ENCODE data around the gene OR6C70. TPM values are rescaled to one million over a fixed set of nuclear protein-coding genes. Genes with fewer than 3 reads are reported as not detected.
"Not testable (repeated sequence)": the region's sequence is repeated elsewhere in the genome, so short reads cannot be mapped to it uniquely, and the experiment has no call there.

Gene OR6C70
- polyA plus RNA-seq, 3 donors, result not detected

GRCh38 chr12:55445357-55445756 is 24.6 kb downstream of the OR6C70 start:
- no peak for TF ChIP-seq CTCF (IDR thresholded peaks at IDR 0.05)
- DNase-seq, result no peak
- peaks cover 2 to 3% (median 2%) of the 10 kb centered on the region in 3 donors for H3K27me3 Mint-ChIP-seq (ENCODE audit: low read depth in 3 of 3)
- intact Hi-C loops (cut with micrococcal nuclease), result no loop called here
- H3K4me3 Mint-ChIP-seq, result no peak overlapping the region
- no peaks in the 10 kb centered on the region for H3K36me3 Mint-ChIP-seq
- WGBS (ENCODE audit: insufficient coverage), result no CpG with 5 or more reads among the region's 1 CpG
- no peak overlapping the region for H3K4me3 ChIP-seq (replicated peaks in 1 of 3; ENCODE audit: low read depth in 2 of 3, low read length in 3 of 3)
- H3K9ac ChIP-seq (ENCODE audit: insufficient read depth, low read length, poor library complexity, severe bottlenecking), result no peak overlapping the region
- H3K4me2 ChIP-seq (replicated peaks; ENCODE audit: extremely low read depth, low read length, poor library complexity, severe bottlenecking), result no peak overlapping the region
- peaks cover 6 to 10% of the 10 kb centered on the region in 2 donors for H3K9me3 ChIP-seq (replicated peaks in 1 of 2; ENCODE audit: control insufficient read depth in 1 of 2, insufficient read depth in 1 of 2, low read length in 2 of 2)
- no peaks in the 10 kb centered on the region for H4K20me1 ChIP-seq (ENCODE audit: insufficient read depth, low read length)
- no peaks in the 10 kb centered on the region for H3K27me3 ChIP-seq (ENCODE audit: control insufficient read depth in 2 of 2, insufficient read depth in 2 of 2, low read length in 2 of 2)
- peaks cover 25% of the 10 kb centered on the region for H3K4me1 Mint-ChIP-seq
- H3K79me2 ChIP-seq (ENCODE audit: insufficient read depth, low read length), result no peaks in the 10 kb centered on the region
- H3K27ac ChIP-seq (ENCODE audit: low read depth in 1 of 2, low read length in 2 of 2), result no peak overlapping the region
- H3K27ac Mint-ChIP-seq, result no peak overlapping the region
- no peak overlapping the region for H2AFZ ChIP-seq (ENCODE audit: insufficient read depth, low read depth, low read length, poor library complexity, severe bottlenecking)
- H3K4me1 ChIP-seq (ENCODE audit: control insufficient read depth in 1 of 2, insufficient read depth in 2 of 2, low read length in 2 of 2), result peaks cover 15 to 16% of the 10 kb centered on the region in 2 donors
- H3K9me3 Mint-ChIP-seq, result peaks cover 6 to 23% (median 12%) of the 10 kb centered on the region in 7 donors
- H3K36me3 ChIP-seq (replicated peaks in 1 of 2; ENCODE audit: control insufficient read depth in 1 of 2, insufficient read depth in 2 of 2, low read length in 2 of 2), result no peaks in the 10 kb centered on the region

GRCh38 chr12:55443776-55444175 is 26.2 kb downstream of the OR6C70 start, which contains the start of gene OR6C2:
Gene OR6C2 (plus strand): TSS chr12:55444076. CDS start chr12:55452214, 8,138 bp downstream.
- H2AFZ ChIP-seq (ENCODE audit: insufficient read depth, low read depth, low read length, poor library complexity, severe bottlenecking), result no peak within 1 kb of the TSS
- H3K27me3 ChIP-seq (ENCODE audit: control insufficient read depth in 2 of 2, insufficient read depth in 2 of 2, low read length in 2 of 2), result no peaks in the 10 kb centered on the region
- Mint-ChIP-seq H3K9me3 (peaks cover 11 to 24% (median 17%) of the 10 kb centered on the region in 7 donors), H3K4me3 (no peak within 1 kb of the TSS), H3K36me3 (no peaks in the 10 kb centered on the region), H3K27me3 (ENCODE audit: low read depth in 3 of 3) (peaks cover 3 to 5% (median 4%) of the 10 kb centered on the region in 3 donors), H3K4me1 (peaks cover 25% of the 10 kb centered on the region), H3K27ac (no peak within 1 kb of the TSS)
- WGBS (ENCODE audit: insufficient coverage), result no CpG with 5 or more reads among the region's 2 CpGs
- no peak within 1 kb of the TSS for H3K27ac ChIP-seq (ENCODE audit: low read depth in 1 of 2, low read length in 2 of 2)
- H3K4me2 ChIP-seq (replicated peaks; ENCODE audit: extremely low read depth, low read length, poor library complexity, severe bottlenecking), result no peak within 1 kb of the TSS
- no peak for TF ChIP-seq CTCF (IDR thresholded peaks at IDR 0.05)
- no peak within 1 kb of the TSS for H3K9ac ChIP-seq (ENCODE audit: insufficient read depth, low read length, poor library complexity, severe bottlenecking)
- peaks cover 8 to 10% of the 10 kb centered on the region in 2 donors for H3K9me3 ChIP-seq (replicated peaks in 1 of 2; ENCODE audit: control insufficient read depth in 1 of 2, insufficient read depth in 1 of 2, low read length in 2 of 2)
- H3K36me3 ChIP-seq (replicated peaks in 1 of 2; ENCODE audit: control insufficient read depth in 1 of 2, insufficient read depth in 2 of 2, low read length in 2 of 2), result no peaks in the 10 kb centered on the region
- intact Hi-C loops (cut with micrococcal nuclease), result no loop called here
- H4K20me1 ChIP-seq (ENCODE audit: insufficient read depth, low read length), result no peaks in the 10 kb centered on the region
- H3K4me1 ChIP-seq (ENCODE audit: control insufficient read depth in 1 of 2, insufficient read depth in 2 of 2, low read length in 2 of 2), result peaks cover 15 to 16% of the 10 kb centered on the region in 2 donors
- no peak within 1 kb of the TSS for H3K4me3 ChIP-seq (replicated peaks in 1 of 3; ENCODE audit: low read depth in 2 of 3, low read length in 3 of 3)
- H3K79me2 ChIP-seq (ENCODE audit: insufficient read depth, low read length), result no peaks in the 10 kb centered on the region
- no peak for DNase-seq

- H3K27ac Mint-ChIP-seq; H3K4me2 ChIP-seq (replicated peaks; ENCODE audit: extremely low read depth, low read length, poor library complexity, severe bottlenecking); H3K79me2 ChIP-seq (ENCODE audit: insufficient read depth, low read length); H3K36me3 Mint-ChIP-seq; H3K9ac ChIP-seq (ENCODE audit: insufficient read depth, low read length, poor library complexity, severe bottlenecking); H2AFZ ChIP-seq (ENCODE audit: insufficient read depth, low read depth, low read length, poor library complexity, severe bottlenecking); intact Hi-C loops (cut with micrococcal nuclease); H3K4me3 Mint-ChIP-seq; H3K27me3 ChIP-seq (ENCODE audit: control insufficient read depth in 2 of 2, insufficient read depth in 2 of 2, low read length in 2 of 2); DNase-seq; H4K20me1 ChIP-seq (ENCODE audit: insufficient read depth, low read length); H3K27me3 Mint-ChIP-seq (ENCODE audit: low read depth in 3 of 3); H3K36me3 ChIP-seq (replicated peaks in 1 of 2; ENCODE audit: control insufficient read depth in 1 of 2, insufficient read depth in 2 of 2, low read length in 2 of 2); H3K27ac ChIP-seq (ENCODE audit: low read depth in 1 of 2, low read length in 2 of 2); H3K4me3 ChIP-seq (replicated peaks in 1 of 3; ENCODE audit: low read depth in 2 of 3, low read length in 3 of 3): not testable (repeated sequence)
- peaks cover 11 to 24% (median 17%) of the 10 kb centered on the region in 7 donors for H3K9me3 Mint-ChIP-seq
- H3K4me1 Mint-ChIP-seq, result peaks cover 20% of the 10 kb centered on the region
- Histone ChIP-seq H3K9me3 (replicated peaks in 1 of 2; ENCODE audit: control insufficient read depth in 1 of 2, insufficient read depth in 1 of 2, low read length in 2 of 2) (peaks cover 8 to 10% of the 10 kb centered on the region in 2 donors), H3K4me1 (ENCODE audit: control insufficient read depth in 1 of 2, insufficient read depth in 2 of 2, low read length in 2 of 2) (peaks cover 12% of the 10 kb centered on the region in 2 donors)
- WGBS (ENCODE audit: insufficient coverage), result 84% methylated on average over 2 of the region's 5 CpGs
These were observed 28.7 kb downstream of the OR6C70 start for GRCh38 chr12:55441233-55441632.

All from CD14-positive monocyte (primary cell).